Breast epithelium (tissue), 3 donors: ENCODE data around the gene FAM163B.

Experiments
- POLR2A ChIP-seq: fragments of 450-650 bp; IDR thresholded peaks from one replicate; pipeline ENCODE4 v1.6.1; 2016; ENCODE audit warnings: antibody characterized with exemption, mild to moderate bottlenecking, moderate library complexity
- TF ChIP-seq, protein P1 (sequence below), 3 donors: fragments of 450-650 bp; IDR thresholded peaks; one replicate each; pipeline ENCODE4 v1.5.1; 2016 to 2017; ENCODE audit warnings: antibody characterized with exemption in 3 of 3, mild to moderate bottlenecking in 3 of 3, moderate library complexity in 3 of 3

DNA sequence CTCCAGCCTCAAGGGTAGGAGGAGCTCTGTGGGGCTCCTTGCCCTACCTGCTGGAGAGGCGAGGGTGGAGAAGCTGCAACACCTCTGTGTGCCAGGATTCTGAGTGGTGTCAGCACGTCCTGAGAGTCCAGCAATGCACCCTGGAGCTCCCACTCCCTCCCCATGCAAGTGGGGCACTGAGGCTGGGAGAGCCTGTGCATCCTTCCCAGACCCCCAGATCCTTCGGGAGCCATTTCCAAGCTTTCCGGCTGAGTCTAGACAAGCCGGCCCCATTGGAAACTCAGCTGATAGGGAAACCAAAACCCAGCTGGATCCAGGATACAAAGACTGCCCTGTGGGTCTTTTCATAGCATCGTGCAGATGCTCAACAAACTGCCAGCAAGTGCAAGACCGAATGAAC is 1.8 kb downstream of the FAM163B start:
- TF ChIP-seq, protein P1, sequence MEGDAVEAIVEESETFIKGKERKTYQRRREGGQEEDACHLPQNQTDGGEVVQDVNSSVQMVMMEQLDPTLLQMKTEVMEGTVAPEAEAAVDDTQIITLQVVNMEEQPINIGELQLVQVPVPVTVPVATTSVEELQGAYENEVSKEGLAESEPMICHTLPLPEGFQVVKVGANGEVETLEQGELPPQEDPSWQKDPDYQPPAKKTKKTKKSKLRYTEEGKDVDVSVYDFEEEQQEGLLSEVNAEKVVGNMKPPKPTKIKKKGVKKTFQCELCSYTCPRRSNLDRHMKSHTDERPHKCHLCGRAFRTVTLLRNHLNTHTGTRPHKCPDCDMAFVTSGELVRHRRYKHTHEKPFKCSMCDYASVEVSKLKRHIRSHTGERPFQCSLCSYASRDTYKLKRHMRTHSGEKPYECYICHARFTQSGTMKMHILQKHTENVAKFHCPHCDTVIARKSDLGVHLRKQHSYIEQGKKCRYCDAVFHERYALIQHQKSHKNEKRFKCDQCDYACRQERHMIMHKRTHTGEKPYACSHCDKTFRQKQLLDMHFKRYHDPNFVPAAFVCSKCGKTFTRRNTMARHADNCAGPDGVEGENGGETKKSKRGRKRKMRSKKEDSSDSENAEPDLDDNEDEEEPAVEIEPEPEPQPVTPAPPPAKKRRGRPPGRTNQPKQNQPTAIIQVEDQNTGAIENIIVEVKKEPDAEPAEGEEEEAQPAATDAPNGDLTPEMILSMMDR (IDR thresholded peaks at IDR 0.05) = no peak
- no peak for TF ChIP-seq POLR2A
